H54 (cell line): ENCODE data around the gene FSTL4.
"Not testable (repeated sequence)": the region's sequence is repeated elsewhere in the genome, so short reads cannot be mapped to it uniquely, and the experiment has no call there.

ENCODE experiments used
- DNase-seq: peaks from one replicate; pipeline ENCODE4 v3.0.0; 2011; ENCODE audit warnings: low spot score, mixed read lengths; ENCODE audit not compliant: insufficient read length
- FAIRE-seq: peaks from 3 replicates; lab custom pipeline; 2011; peaks lifted over from hg19 to GRCh38; lab: Jason Lieb, UNC
- POLR2A ChIP-seq: IDR thresholded peaks from 2 replicates; pipeline ENCODE4 v1.6.1; 2011; ENCODE audit warnings: low read depth, mild to moderate bottlenecking, low read length

FSTL4 gene

GRCh38 chr5:133552925-133553525, 59.3 kb downstream of the FSTL4 start:
- DNase-seq (peak; percentile 57), FAIRE-seq (peak; percentile 33)
- no peak for TF ChIP-seq POLR2A

GRCh38 chr5:133546500-133546899, 65.8 kb downstream of the FSTL4 start:
- DNase-seq (no peak), FAIRE-seq (no peak)
- no peak for TF ChIP-seq POLR2A

GRCh38 chr5:133544346-133544745, 68.0 kb downstream of the FSTL4 start:
- FAIRE-seq (no peak), DNase-seq (no peak)
- no peak for TF ChIP-seq POLR2A

- FAIRE-seq (no peak), DNase-seq (no peak)
- no peak for TF ChIP-seq POLR2A
These were observed 72.5 kb downstream of the FSTL4 start for GRCh38 chr5:133539818-133540217.

GRCh38 chr5:133538718-133539117, 73.6 kb downstream of the FSTL4 start:
- no peak for FAIRE-seq
- no peak for TF ChIP-seq POLR2A
- no peak for DNase-seq

GRCh38 chr5:133535241-133535929, 77.0 kb downstream of the FSTL4 start:
- DNase-seq, FAIRE-seq: not testable (repeated sequence)

- FAIRE-seq (no peak), DNase-seq (no peak)
- no peak for TF ChIP-seq POLR2A
These were observed 77.8 kb downstream of the FSTL4 start for GRCh38 chr5:133534566-133534965.

GRCh38 chr5:133533541-133533940, 78.8 kb downstream of the FSTL4 start:
- no peak for FAIRE-seq
- TF ChIP-seq POLR2A: no peak
- no peak for DNase-seq

- FAIRE-seq (no peak), DNase-seq (no peak)
- no peak for TF ChIP-seq POLR2A
These were observed 80.7 kb downstream of the FSTL4 start for GRCh38 chr5:133531594-133531993.

- DNase-seq (no peak), FAIRE-seq (no peak)
These were observed 81.2 kb downstream of the FSTL4 start for GRCh38 chr5:133531178-133531577.

GRCh38 chr5:133530270-133530669, 82.1 kb downstream of the FSTL4 start:
- FAIRE-seq (no peak), DNase-seq (no peak)
- no peak for TF ChIP-seq POLR2A

More at GRCh38 chr5:133531178-133531577, 81.2 kb downstream of the FSTL4 start:
- no peak for TF ChIP-seq POLR2A

GRCh38 chr5:133528841-133529240, 83.5 kb downstream of the FSTL4 start:
- no peak for TF ChIP-seq POLR2A
- FAIRE-seq (no peak), DNase-seq (no peak)

- no peak for TF ChIP-seq POLR2A
- DNase-seq (no peak), FAIRE-seq (no peak)
These were observed 85.0 kb downstream of the FSTL4 start for GRCh38 chr5:133527311-133527710.

- TF ChIP-seq POLR2A: no peak
- FAIRE-seq: no peak
- DNase-seq: no peak
These were observed 86.0 kb downstream of the FSTL4 start for GRCh38 chr5:133526368-133526767.

- TF ChIP-seq POLR2A: no peak
- FAIRE-seq (no peak), DNase-seq (no peak)
These were observed 87.2 kb downstream of the FSTL4 start for GRCh38 chr5:133525126-133525525.

- FAIRE-seq: no peak
- DNase-seq: no peak
- no peak for TF ChIP-seq POLR2A
These were observed 87.7 kb downstream of the FSTL4 start for GRCh38 chr5:133524666-133525065.
